NCI-H2107 treated with DMSO at 0.1 percent for 48 hours (cell line): ENCODE results near the gene PIK3CA.
"Not testable (repeated sequence)": the region's sequence is repeated elsewhere in the genome, so short reads cannot be mapped to it uniquely, and the experiment has no call there.

Source experiments
- DNase-seq: peaks from one replicate; lab custom pipeline; 2025; ENCODE audit not compliant: unreplicated experiment; lab: John Stamatoyannopoulos, UW

PIK3CA gene

DNA sequence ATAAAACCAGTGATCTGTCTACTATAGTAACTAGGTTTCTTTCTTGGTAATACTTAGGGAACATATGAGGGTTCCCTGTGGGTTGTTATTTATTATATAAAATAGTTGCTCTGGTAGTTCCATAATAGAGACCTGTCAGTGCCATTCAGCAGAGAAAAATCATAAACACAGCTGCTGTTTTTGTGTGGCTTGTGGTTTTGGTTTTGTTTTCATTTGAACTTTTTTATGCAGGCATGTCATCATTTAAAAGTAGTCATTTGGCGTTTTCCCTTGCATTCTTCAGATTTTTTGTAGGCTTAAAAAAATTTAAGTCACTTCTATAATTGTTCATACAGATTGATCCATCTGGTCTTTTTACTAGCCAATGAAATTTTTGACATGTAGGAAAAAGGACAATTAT is 47.9 kb downstream of the PIK3CA start:
- peak; percentile 86 for DNase-seq

DNA sequence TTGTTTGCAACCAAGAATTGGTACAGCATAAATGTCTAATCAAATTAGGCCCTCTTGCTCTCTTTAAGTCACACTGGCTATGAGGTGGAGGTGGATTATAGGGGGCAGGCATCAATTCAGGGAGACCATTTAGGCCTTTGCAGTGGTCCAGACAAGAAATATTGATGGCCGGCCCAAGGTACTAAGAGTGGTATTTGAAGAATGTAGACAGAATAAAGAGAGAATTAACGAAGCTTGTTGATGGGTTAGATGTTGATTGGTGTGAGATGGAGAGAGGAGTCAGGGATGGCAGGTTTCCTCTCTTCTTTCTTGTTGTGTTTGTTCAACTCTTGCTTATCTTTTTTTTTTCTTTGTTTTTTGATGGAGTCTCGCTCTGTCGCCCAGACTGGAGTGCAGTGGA is 48.5 kb downstream of the PIK3CA start:
- no peak for DNase-seq

DNA sequence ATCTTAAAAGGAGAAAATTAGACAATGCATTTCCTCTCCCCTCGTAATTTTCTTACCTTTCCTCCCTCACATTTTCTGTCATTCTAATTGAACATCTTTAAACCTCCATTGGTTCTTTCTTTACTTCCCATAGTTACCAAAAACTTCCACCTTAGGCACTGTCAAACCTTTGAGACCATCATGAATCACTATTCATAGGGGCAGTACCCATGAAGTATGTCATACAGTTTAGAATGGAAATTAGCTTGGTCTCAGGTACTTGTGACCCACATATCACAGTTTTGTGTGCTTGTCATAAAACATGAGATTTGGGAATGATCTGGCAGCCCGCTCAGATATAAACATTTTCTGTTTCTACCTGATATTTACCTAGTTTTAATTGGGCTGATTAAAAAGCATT is 52.6 kb downstream of the PIK3CA start:
- no peak for DNase-seq

DNA sequence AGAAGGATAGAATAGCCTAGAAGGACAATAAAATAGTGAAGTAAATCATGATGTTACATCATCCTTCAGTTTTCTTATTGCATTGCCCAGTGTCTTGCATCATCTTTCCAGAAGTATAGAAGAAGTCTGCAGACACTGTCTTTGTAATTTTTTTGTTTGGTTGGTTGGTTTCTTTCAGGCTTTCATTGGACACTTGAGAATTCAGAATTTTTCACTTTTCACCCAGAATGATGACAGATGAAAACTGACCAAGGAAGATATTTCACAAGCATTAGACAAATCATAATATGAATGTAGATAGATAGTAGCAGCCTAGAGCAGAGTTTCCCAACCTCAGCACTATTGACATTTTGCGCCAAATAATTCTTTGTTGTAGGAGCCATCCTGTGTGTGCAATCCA is 67.4 kb downstream of the PIK3CA start:
- DNase-seq = not testable (repeated sequence)

DNA sequence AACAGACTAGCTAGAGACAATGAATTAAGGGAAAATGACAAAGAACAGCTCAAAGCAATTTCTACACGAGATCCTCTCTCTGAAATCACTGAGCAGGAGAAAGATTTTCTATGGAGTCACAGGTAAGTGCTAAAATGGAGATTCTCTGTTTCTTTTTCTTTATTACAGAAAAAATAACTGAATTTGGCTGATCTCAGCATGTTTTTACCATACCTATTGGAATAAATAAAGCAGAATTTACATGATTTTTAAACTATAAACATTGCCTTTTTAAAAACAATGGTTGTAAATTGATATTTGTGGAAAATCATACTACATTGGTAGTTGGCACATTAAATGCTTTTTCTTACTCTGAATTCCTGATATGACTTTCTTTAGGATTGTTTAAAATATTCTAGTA is 70.1 kb downstream of the PIK3CA start:
- not testable (repeated sequence) for DNase-seq

DNA sequence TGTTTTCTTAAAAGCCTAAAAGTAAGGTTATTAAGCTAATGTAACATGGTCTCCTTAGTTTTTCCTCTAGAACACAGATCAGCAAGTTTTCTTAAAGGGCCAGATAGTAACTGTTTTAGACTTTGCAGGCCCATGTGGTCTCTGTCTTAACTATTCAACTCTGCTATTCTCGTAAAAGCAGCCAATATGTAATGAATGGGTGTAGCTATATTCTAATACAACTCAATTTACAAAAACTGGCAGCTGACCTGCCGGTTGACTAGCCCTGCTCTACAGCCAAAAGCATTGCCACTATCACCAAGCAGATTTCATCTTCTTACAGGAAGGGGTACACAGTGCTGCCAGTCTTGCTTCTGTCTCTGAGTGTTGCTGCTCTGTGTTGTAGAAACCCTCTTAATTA is 75.4 kb downstream of the PIK3CA start:
- DNase-seq = no peak

DNA sequence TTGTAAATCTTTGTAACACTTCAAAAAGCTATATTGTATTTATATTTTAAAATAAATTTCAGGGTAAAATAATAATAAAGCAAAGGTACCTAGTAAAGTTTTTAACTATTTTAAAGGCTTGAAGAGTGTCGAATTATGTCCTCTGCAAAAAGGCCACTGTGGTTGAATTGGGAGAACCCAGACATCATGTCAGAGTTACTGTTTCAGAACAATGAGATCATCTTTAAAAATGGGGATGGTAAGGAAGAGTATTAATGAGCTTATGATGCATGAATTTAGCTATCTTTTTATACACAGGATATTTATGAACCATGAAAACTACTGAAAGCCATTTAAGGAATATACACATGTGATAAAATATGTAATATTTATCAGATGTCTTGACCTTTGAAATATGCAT is 76.4 kb downstream of the PIK3CA start:
- DNase-seq = no peak

DNA sequence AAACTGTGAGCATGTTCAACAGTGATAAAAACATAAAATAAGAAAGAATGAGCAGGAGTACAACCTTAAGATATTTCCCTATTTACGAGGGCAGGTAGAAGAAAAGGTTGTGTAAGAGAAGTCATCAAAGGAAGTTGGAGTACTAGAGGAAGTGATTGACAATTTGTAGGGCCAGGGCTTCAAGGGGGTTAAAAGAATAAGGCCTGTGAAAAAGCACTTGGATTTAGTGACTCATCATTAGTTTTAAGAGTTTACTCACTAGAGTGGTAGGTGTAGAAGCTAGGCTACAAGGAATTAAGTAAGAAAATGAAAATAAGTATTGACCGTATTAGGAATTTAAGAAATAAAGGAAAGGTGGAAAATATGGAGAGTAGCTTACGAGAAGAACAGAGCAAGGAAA is 79.2 kb downstream of the PIK3CA start:
- no peak for DNase-seq

DNA sequence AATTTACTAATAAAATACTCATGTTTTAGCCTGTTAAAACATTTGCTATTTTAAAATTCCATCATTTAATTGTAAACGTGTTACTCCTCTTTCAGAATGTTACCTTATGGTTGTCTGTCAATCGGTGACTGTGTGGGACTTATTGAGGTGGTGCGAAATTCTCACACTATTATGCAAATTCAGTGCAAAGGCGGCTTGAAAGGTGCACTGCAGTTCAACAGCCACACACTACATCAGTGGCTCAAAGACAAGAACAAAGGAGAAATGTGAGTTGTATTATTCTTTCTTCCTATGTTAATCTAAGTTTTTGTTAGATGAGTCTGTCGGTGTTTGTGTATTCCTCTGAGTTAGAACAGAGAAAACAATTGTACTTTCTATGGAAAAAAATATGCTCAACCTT is 81.0 kb downstream of the PIK3CA start:
- DNase-seq = no peak

DNA sequence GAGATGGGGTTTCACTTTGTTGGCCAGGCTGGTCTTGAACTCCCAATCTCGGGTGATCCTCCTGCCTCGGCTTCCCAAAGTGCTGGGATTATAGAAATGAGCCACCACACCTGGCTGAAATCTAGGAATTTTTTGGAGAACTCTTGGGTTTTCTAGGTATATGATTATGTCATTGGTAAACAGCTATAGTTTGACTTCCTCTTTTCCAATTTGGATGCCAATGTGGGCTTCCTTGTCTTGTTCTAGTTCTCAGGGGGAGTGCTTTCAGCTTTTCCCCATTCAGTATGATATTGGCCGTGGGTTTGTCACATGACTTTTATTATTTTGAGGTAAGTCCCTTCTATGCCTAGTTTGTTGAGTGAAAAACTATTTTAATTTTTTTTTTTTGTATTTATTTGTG is 84.9 kb downstream of the PIK3CA start:
- no peak for DNase-seq

DNA sequence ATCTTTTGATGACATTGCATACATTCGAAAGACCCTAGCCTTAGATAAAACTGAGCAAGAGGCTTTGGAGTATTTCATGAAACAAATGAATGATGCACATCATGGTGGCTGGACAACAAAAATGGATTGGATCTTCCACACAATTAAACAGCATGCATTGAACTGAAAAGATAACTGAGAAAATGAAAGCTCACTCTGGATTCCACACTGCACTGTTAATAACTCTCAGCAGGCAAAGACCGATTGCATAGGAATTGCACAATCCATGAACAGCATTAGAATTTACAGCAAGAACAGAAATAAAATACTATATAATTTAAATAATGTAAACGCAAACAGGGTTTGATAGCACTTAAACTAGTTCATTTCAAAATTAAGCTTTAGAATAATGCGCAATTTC is 86.0 kb downstream of the PIK3CA start:
- no peak for DNase-seq

DNA sequence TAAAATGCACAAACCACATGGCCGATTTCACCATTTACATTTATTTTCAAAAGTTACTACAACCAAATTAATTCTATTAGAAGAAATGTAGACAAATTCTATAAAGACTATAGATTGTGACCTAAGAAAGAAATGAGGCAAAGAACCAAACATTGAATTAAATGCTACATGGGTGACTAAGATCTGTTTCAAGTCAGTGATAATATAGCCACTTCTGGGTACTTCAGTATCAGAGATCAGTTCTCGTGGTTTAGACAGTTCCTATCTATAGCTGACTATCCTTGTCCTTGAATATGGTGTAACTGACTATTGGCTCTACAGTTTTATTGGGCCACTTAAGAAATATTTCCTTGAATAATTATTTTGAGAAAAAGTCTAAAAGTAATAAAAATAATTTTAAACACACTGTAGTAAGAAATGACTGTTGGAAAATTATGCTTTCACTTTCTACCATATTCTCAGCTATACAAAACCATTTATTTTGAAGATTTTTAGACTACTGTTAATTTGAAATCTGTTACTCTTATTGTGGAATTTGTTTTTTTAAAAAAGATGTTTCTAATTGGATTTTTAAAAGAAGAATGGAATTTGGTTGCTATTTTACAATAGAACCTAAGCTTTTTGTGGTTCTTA is 88.6 kb downstream of the PIK3CA start:
- DNase-seq = peak; percentile 69

DNA sequence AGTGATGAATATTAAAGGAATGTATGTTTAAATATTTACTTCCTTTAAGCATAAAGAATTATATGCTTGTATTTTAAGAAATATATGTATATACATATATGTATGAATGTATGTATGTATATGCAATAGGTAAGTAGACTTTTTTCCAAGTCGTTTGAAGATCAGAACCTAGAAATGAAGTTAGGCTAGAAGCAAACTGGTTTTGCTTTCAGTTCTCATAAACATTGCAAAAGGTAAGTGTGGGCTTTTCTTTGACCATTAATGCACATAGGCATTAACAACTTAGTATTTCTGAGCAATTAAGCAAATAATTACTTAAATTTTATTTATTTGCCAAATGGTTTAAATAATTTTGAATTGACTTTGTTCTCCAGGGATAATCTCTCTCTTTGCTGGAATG is 92.1 kb downstream of the PIK3CA start:
- not testable (repeated sequence) for DNase-seq

DNA sequence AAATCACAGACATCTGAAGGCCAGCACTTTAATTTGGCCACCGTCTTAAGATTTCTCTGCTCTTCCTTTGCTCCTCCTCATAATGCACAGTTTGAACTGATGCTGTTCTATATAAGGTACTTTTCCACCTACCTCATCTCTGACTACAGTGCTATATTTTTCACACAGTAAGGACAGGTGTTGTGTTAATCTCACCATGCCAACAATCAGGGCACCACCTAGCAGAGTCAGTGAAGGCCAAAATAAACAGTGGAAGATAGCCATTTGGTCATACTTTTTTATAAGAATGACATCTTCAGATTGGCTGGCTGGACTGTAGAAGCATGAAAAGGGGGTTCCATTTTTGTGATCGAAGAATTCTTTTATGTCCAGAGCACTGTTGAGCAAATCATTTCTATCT is 94.7 kb downstream of the PIK3CA start:
- not testable (repeated sequence) for DNase-seq

DNA sequence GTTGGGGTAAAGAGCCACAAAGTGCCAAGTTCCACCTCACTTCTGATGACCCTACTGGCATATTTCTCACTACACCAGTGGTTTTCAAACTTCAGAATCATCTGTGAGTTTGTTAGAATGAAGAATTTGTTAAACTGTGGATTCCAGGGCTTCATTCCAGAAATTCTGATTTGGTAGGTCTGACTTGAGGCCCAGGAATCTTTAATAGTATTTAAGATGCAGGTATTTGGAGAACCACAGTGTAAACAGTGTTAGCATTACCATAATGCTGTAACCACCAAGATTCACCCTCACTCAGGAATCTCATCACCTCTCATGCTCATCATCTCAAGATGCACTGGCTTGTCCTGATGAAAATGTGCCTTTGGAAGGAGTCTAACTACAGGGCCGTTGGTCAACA is 96.7 kb downstream of the PIK3CA start:
- DNase-seq = no peak

DNA sequence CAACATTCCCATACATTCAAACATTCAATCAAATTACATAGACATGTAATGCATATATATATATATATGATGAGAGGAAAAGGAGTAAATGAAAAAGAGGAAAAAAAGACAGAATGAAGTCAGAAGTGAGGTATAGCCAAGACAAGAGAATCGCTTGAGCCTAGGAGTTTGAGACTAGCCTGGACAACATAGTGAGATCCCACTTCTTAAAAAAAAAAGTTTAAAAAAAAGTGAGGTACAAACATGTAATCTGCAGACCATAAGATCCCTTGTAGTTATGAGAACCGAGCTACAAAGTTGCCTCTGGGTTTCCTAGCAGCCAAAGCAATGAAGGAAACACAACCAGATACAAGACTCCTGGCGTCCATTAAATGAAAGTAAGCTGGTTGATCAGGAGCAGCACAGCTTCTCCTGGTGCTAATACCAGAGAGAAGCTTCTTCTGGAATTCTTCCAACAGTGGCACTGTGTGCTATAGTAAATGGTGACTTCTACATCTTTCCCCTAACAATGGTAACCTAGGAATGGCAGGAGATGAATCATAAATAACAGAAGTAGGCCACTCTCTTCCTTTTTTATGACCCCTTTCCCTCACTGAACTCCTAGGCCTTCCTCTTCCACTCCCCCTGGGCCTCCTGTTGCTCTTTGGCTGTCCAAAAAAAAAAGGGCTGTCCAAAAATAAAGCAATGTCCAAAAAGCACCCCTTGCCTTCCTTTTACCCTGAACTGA is 99.3 kb downstream of the PIK3CA start:
- DNase-seq = no peak

DNA sequence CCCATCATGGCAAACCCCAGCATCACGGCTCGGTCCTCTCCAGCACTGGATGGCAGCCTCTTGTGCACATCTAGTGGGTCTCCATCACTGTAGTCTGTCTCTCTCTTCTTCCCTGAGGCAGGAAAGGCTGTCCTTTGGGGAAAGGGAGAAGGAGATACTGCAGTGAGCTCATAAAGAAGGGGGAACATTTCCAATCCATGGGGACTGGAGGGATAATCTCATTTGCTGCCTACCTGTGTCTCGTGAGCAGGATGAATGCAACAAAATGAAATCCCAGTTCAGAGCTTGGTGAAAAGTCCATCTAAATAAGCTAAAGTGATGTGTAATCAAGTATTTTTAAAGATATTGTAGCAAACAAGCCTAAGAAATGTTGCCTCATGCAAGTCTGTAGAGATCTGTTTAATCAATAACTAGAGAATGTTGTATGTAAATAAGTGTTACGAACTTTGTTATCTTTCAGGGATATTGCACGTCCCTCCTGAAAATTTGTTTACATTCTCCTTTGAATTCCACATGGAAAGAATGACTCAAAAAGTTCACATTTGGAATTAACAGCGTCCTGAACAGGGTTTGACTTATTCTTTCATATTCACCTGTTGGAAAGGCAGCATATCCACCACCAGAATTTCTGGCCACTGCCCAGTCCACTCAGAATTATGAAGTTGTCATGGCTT is 102.8 kb downstream of the PIK3CA start, which contains the start of gene KCNMB3:
KCNMB3 (minus strand) TSS at position 312 of the 674 bp plus-strand sequence; CDS start at position 188, 124 bp downstream.
- DNase-seq = no peak

DNA sequence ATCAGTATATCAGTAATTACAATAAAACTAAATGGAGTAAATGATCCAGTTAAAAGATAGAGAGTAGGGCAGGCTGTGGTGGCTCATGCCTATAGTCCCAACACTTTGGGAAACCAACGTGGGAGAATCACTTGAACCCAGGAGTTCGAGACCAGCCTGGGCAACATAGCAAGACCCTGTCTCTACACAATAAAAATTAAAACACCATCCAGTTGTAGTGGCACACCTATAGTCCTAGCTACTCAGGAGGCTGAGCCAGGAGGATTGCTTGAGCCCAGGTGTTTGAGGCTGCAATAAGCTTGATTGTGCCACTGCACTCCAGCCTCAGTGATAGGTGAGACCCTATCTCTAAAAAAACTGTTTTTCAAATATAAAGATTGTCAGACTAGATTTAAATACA is 108.7 kb downstream of the PIK3CA start:
- DNase-seq = no peak

DNA sequence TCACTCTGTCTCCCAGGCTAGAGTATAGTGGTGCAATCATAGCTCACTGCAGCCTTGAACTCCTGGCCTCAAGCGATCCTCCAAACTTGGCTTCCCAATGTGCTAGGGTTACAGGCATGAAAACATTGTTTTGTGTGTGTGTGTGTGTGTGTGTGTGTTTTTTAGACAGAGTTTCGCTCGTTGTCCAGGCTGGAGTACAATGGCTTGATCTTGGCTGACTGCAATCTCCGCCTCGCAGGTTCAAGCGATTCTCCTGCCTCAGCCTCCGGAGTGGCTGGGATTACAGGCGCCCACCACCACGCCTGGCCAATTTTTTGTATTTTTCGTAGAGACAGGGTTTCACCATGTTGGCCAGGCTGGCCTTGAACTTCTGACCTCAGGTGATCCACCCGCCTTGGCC is 109.6 kb downstream of the PIK3CA start:
- not testable (repeated sequence) for DNase-seq

DNA sequence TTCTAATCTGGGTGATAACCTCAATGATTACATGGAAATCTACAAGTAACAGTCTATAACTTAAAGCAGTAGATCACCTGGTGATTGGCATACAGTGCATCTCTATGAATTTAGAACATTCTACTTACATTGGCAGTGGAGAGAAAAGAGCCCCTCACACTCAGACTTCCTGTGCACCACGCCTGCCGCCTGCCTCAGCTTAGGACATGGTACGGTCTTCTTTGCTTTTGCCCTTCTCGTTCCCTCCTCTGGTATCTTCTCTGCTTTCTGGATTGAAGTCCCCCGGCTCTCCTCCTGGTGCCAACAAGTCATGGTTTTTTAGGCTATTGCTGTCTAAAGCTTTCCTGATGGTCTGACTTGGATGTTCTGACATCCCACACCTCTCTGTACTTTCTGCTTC is 110.7 kb downstream of the PIK3CA start:
- DNase-seq = no peak

DNA sequence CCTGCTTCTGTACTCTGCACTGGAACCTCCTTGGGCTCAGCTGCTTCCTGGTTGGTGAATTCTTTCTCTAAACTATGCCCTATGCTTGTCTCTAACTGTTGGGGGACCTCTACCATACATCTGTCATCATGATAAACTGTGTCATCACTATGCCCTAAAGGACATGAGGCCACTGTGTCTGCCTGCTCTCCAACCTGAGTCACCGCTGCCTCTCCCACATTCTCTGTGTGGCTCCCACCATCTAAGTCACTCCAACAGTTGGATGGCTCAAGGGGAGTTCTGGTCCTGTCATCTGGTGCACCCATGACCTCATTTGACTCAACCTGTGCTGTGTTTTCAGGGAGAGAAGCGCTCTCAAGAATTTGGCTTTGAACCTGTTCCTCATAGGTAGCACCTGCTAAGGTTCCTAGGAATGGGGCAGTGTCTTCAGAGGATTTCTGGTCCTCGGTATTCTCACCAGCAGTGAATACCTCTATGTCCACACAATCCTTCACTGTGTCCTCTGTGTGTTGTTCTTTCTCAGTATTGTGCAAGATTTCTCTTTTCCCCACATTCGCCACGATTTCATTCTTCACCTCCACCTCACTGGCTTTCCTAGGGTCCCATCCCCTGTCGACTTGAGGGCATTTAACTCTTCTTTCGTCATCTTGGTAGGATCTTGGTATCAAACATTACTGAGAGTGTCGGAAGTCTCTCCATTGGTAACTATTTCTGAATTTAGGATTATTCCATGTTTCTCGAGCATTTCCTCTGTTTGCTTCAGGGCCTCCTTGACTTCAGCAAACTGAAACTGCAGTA is 112.0 kb downstream of the PIK3CA start:
- not testable (repeated sequence) for DNase-seq
